Tibial nerve (tissue), 4 donors: ENCODE measurements around the gene CCDC148. TPM values are rescaled to one million over a fixed set of nuclear protein-coding genes. Genes with fewer than 3 reads are reported as not detected.

ENCODE experiments used
- DNase-seq, 2 donors: peaks; one replicate each; pipeline ENCODE4 v3.0.0-alpha.2; 2019; ENCODE audit warnings: low spot score in 2 of 2
- H3K27ac ChIP-seq, 4 donors: fragments of 200-600 bp; sonication (generic) in 3 of 4; one replicate each; pipeline ENCODE4 v1.5.1; 2017 to 2019; ENCODE audit warnings: mild to moderate bottlenecking in 1 of 4
- H3K27me3 ChIP-seq, 2 donors: fragments of 200-600 bp; sonication (generic) in 1 of 2; one replicate each; pipeline versions ENCODE4 v1.5.1 to v1.6.0; 2017 to 2019
- H3K36me3 ChIP-seq, 3 donors: fragments of 200-600 bp; sonication (generic); one replicate each; pipeline ENCODE4 v1.5.1; 2018 to 2019
- H3K4me1 ChIP-seq, 4 donors: fragments of 200-600 bp; sonication (generic) in 3 of 4; one replicate each; pipeline ENCODE4 v1.5.1; 2017 to 2019
- H3K4me3 ChIP-seq, 4 donors: fragments of 200-600 bp; sonication (generic) in 3 of 4; one replicate each; pipeline ENCODE4 v1.5.1; 2017 to 2019; ENCODE audit warnings: mild to moderate bottlenecking in 1 of 4, moderate library complexity in 1 of 4
- H3K9me3 ChIP-seq, 4 donors: fragments of 200-600 bp; sonication (generic) in 3 of 4; one replicate each; pipeline ENCODE4 v1.5.1; 2017 to 2019
- CTCF ChIP-seq, 5 experiments: fragments of 200-600 bp in 3 of 5; fragments of 450-650 bp in 2 of 5; sonication (generic) in 3 of 5; IDR thresholded peaks; one replicate each; pipeline ENCODE4 v1.5.1; 2016 to 2019; ENCODE audit warnings: antibody characterized with exemption in 5 of 5, mild to moderate bottlenecking in 3 of 5, moderate library complexity in 2 of 5
- EP300 ChIP-seq, 2 donors: sonication (generic); formaldehyde crosslinking; IDR thresholded peaks; one replicate each; pipeline ENCODE4 v1.6.1; 2017; ENCODE audit warnings: antibody characterized with exemption in 2 of 2, mild to moderate bottlenecking in 1 of 2
- POLR2A ChIP-seq, 2 donors: fragments of 450-650 bp; IDR thresholded peaks; one replicate each; pipeline ENCODE4 v1.6.1; 2017; ENCODE audit warnings: antibody characterized with exemption in 2 of 2, mild to moderate bottlenecking in 2 of 2, moderate library complexity in 2 of 2
- WGBS, 2 donors: methylation state at CpG; one replicate each; pipeline ENCODE4 v1.1.5; 2018; 5-methylcytosine and 5-hydroxymethylcytosine counted together
- total RNA-seq, 4 donors: library from RNA; depleted of rRNA; stranded (reverse); fragments of >200 nt; gene quantifications; one replicate each; pipeline ENCODE4 v1.1.0, GENCODE V29; 2016

The CCDC148 gene
- total RNA-seq, 4 donors from 2014 or later: 0.30 to 2.5 (median 1.9) TPM

DNA sequence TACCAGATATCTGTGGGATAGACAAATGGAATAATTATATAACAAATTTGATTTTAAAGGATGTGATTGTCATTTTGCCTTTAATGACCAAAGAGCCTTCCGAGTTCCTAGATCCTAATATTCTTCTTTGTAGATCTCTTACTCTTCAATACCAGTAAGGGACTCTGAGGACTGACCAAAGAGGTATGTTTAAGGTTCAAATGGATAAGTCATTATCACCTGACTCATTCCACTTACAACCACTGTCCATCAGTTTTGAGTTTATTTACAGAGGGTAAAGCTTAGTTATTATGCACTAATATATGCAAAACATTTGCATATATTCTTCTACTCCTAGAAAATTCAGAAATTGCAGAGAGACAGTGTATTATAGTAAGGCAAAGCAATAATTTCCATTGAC lies 62.7 kb downstream of the CCDC148 start:
- 0% methylated on average over 1 of the region's 1 CpG for WGBS, 2 donors
- H3K27me3 ChIP-seq: no peaks in the 10 kb centered on the region
- DNase-seq: no peak
- H3K9me3 ChIP-seq: no peaks in the 10 kb centered on the region
- TF ChIP-seq EP300 (IDR thresholded peaks at IDR 0.05) (no peak), CTCF (IDR thresholded peaks at IDR 0.05) (no peak), POLR2A (IDR thresholded peaks at IDR 0.05) (no peak)
- H3K4me3 ChIP-seq: no peak overlapping the region
- H3K27ac ChIP-seq: no peak overlapping the region
- H3K4me1 ChIP-seq: no peaks in the 10 kb centered on the region
- no peaks in the 10 kb centered on the region for H3K36me3 ChIP-seq

DNA sequence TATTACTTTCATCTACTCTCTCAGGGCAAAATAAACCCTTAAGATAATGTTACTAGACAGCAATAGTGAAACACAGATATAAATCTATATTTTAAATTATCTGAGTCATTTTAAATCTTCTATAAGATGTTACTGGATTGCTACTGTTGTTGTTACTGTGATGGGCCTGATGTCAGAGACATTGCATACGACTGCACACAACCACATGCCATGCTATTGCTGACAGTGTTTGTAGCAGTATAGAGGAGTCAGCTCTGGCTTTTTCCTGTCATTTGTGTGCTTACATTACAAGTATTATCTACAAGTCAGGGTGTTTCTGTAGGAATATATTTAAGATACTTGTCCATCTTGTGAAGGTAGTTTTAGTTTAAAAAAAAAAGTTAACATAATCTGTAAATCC lies 63.9 kb downstream of the CCDC148 start:
- no peak for DNase-seq
- Histone ChIP-seq H3K27me3 (no peaks in the 10 kb centered on the region), H3K4me3 (no peak overlapping the region), H3K27ac (no peak overlapping the region), H3K36me3 (no peaks in the 10 kb centered on the region), H3K4me1 (no peaks in the 10 kb centered on the region), H3K9me3 (no peaks in the 10 kb centered on the region)
- TF ChIP-seq CTCF (IDR thresholded peaks at IDR 0.05): no peak
- no peak for TF ChIP-seq POLR2A (IDR thresholded peaks at IDR 0.05)
- 0 to 3% methylated on average over 1 of the region's 1 CpG for WGBS, 2 donors

DNA sequence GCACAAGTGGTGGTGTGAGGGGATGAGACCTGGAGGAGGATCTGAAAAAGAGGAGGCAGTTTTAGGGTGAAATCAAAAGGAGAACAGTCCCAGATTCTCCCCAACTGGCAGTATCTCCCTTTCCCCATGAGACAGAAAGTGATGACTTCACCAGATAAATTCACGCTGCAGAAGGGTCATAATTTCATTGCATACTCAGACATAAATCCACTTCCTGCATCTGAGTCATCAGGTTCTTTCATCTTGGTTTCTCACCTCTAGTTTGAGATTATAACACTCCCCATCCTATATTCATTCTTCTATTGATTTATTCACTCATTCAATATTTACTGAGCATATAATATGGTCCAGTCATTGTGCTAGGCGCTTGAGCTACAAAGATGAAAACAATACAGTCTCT lies 64.7 kb downstream of the CCDC148 start:
- no peak for TF ChIP-seq CTCF (IDR thresholded peaks at IDR 0.05)
- no peak for TF ChIP-seq POLR2A (IDR thresholded peaks at IDR 0.05)
- TF ChIP-seq EP300 (IDR thresholded peaks at IDR 0.05): no peak
- Histone ChIP-seq H3K4me3 (no peak overlapping the region), H3K27ac (no peak overlapping the region), H3K9me3 (no peaks in the 10 kb centered on the region), H3K36me3 (no peaks in the 10 kb centered on the region), H3K4me1 (no peaks in the 10 kb centered on the region), H3K27me3 (no peaks in the 10 kb centered on the region)
- DNase-seq: no peak
- WGBS, 2 donors: 69 to 77% methylated on average over 2 of the region's 2 CpGs

DNA sequence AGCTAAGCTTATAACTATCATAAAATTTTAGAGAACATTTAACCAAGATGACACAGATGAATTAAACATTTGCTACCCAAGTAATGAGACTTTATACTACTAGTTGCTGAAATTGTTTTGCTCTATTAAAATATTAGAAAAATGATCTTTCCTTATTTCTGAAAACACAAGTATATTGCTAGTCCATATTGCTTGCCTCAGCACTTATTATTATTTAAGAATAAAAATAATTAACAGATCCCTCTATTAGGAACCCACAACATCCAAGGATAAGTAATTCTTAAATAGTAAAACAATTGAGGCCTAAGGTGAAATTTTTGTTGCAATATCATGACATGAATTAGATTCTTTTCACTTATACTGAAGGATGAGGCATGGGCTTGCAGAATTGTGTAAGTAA lies 65.2 kb downstream of the CCDC148 start:
- Histone ChIP-seq H3K27ac (no peak overlapping the region), H3K4me1 (no peaks in the 10 kb centered on the region), H3K36me3 (no peaks in the 10 kb centered on the region), H3K4me3 (no peak overlapping the region), H3K27me3 (no peaks in the 10 kb centered on the region), H3K9me3 (no peaks in the 10 kb centered on the region)
- TF ChIP-seq POLR2A (IDR thresholded peaks at IDR 0.05) (no peak), CTCF (IDR thresholded peaks at IDR 0.05) (no peak), EP300 (IDR thresholded peaks at IDR 0.05) (no peak)
- no peak for DNase-seq

GRCh38 chr2:158388159-158388558 lies 68.4 kb downstream of the CCDC148 start:
- no peak for DNase-seq
- Histone ChIP-seq H3K4me3 (no peak overlapping the region), H3K27me3 (no peaks in the 10 kb centered on the region), H3K36me3 (no peaks in the 10 kb centered on the region), H3K27ac (no peak overlapping the region), H3K9me3 (no peaks in the 10 kb centered on the region), H3K4me1 (no peaks in the 10 kb centered on the region)
- WGBS, 2 donors: 70 to 72% methylated on average over 1 of the region's 1 CpG
- no peak for TF ChIP-seq POLR2A (IDR thresholded peaks at IDR 0.05)
- no peak for TF ChIP-seq CTCF (IDR thresholded peaks at IDR 0.05)
- no peak for TF ChIP-seq EP300 (IDR thresholded peaks at IDR 0.05)
